ENCODE data around the gene TMPRSS11F.

DNA sequence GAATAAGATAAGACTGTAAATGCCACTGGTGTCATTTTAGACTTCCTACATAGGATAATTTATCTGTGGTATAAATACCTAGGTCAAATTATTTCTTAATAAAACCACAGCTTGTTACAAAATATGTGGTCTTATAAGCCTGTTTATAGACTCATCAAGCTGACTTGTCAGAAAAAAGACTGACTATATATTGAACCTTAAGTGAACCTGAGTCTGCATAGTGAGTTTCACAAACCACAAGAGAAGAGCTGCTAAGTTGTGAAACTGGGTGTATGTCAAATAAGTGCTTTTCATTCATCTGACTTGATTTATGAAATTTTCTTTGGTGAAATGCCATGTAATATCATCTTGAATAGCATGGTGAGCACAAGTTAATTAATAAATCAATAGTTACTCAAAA, 118.0 kb downstream of the TMPRSS11F start:
- TF ChIP-seq, protein P1, sequence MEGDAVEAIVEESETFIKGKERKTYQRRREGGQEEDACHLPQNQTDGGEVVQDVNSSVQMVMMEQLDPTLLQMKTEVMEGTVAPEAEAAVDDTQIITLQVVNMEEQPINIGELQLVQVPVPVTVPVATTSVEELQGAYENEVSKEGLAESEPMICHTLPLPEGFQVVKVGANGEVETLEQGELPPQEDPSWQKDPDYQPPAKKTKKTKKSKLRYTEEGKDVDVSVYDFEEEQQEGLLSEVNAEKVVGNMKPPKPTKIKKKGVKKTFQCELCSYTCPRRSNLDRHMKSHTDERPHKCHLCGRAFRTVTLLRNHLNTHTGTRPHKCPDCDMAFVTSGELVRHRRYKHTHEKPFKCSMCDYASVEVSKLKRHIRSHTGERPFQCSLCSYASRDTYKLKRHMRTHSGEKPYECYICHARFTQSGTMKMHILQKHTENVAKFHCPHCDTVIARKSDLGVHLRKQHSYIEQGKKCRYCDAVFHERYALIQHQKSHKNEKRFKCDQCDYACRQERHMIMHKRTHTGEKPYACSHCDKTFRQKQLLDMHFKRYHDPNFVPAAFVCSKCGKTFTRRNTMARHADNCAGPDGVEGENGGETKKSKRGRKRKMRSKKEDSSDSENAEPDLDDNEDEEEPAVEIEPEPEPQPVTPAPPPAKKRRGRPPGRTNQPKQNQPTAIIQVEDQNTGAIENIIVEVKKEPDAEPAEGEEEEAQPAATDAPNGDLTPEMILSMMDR (IDR thresholded peaks at IDR 0.05), result no peak
- TF ChIP-seq POLR2A (IDR thresholded peaks at IDR 0.05), result no peak
